ENCODE results near the gene PRF1. TPM values are rescaled to one million over a fixed set of nuclear protein-coding genes. Genes with fewer than 3 reads are reported as not detected.
"Not testable (repeated sequence)": the region's sequence is repeated elsewhere in the genome, so short reads cannot be mapped to it uniquely, and the experiment has no call there.

PRF1 gene
- total RNA-seq, 4 donors from 2014 or later = 0.18 to 2.1 (median 0.31) TPM; not detected in 1

DNA sequence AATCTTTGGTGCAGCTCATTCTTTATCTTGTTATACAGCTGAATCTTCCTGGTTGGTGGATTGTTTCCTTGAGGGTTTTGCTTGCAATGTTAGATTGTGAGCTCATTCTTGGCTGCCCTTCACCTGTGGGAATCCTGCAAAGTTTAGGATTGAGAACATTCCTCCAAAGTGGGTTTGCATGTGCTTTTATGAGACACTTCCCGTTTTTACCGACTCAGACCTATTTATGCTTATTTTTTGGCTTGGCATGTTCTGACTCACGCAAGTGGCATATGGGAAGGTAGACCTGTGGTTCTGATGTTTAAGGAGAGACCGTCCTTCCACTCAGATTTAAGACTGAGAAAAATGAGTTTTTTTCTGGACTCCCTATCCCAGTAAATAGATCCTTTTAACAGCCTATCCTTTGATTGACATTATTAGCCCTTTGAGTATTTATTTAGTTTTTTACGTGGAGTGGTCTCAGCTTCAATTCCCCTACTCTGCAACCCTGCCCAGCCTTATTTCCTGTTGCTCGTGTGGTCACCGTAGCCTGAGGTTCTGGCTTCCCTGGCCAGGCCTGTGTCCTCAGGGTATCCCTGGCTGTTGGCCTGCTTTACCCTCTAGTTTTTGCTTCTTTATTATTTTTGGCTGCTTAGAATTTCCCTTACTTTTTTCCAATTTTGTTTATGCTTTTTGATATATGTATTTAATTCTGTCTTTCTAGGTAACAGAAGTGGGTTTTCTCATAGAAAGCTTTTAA, 13.4 kb upstream of the PRF1 start:
- no peak overlapping the region for H3K27ac ChIP-seq
- ATAC-seq (no peak), DNase-seq (no peak)
- H3K4me1 ChIP-seq = no peaks in the 10 kb centered on the region
- no peaks in the 10 kb centered on the region for H3K27me3 ChIP-seq
- H3K9me3 ChIP-seq = no peaks in the 10 kb centered on the region
- TF ChIP-seq POLR2A (IDR thresholded peaks at IDR 0.05) = no peak
- TF ChIP-seq, protein P1, sequence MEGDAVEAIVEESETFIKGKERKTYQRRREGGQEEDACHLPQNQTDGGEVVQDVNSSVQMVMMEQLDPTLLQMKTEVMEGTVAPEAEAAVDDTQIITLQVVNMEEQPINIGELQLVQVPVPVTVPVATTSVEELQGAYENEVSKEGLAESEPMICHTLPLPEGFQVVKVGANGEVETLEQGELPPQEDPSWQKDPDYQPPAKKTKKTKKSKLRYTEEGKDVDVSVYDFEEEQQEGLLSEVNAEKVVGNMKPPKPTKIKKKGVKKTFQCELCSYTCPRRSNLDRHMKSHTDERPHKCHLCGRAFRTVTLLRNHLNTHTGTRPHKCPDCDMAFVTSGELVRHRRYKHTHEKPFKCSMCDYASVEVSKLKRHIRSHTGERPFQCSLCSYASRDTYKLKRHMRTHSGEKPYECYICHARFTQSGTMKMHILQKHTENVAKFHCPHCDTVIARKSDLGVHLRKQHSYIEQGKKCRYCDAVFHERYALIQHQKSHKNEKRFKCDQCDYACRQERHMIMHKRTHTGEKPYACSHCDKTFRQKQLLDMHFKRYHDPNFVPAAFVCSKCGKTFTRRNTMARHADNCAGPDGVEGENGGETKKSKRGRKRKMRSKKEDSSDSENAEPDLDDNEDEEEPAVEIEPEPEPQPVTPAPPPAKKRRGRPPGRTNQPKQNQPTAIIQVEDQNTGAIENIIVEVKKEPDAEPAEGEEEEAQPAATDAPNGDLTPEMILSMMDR (IDR thresholded peaks at IDR 0.05 in 4 of 5, conservative IDR thresholded peaks at IDR 0.05 in 1 of 5) = no peak
- intact Hi-C loops (cut with DNase I; ENCODE audit: low total_unique reads) (no loop called here), in situ Hi-C loops (cut with MboI; ENCODE audit: low sequenced_read_pairs in 4 of 4) (no loop called here)
- H3K4me3 ChIP-seq = no peak overlapping the region
- H3K36me3 ChIP-seq = no peaks in the 10 kb centered on the region

DNA sequence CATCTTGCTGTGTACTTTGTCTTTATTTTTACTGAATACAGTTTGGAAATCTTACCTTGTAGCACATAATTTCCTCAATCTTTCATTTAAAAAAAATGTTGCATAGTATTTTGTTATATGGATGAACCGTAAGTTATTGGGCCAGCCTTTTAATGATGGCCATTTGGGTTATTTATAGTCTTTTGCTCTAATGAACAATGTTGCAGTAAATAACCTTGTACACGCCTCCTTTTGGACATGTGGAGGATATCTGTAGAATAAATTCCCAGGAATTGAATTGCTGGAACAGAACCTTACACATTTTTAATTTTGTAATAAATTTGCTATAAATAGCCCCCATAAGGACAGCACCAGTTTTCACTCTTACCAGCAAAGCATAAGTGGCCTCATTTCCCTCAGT, 12.7 kb upstream of the PRF1 start:
- Histone ChIP-seq H3K4me1 (no peaks in the 10 kb centered on the region), H3K27ac (no peak overlapping the region), H3K4me3 (no peak overlapping the region), H3K9me3 (no peaks in the 10 kb centered on the region), H3K27me3 (no peaks in the 10 kb centered on the region), H3K36me3 (no peaks in the 10 kb centered on the region)
- in situ Hi-C loops (cut with MboI; ENCODE audit: low sequenced_read_pairs in 4 of 4) = no loop called here
- no peak for DNase-seq
- intact Hi-C loops (cut with DNase I; ENCODE audit: low total_unique reads) = no loop called here
- no peak for ATAC-seq
- TF ChIP-seq, protein P1 (IDR thresholded peaks at IDR 0.05 in 4 of 5, conservative IDR thresholded peaks at IDR 0.05 in 1 of 5) = no peak
- TF ChIP-seq POLR2A (IDR thresholded peaks at IDR 0.05) = no peak

DNA sequence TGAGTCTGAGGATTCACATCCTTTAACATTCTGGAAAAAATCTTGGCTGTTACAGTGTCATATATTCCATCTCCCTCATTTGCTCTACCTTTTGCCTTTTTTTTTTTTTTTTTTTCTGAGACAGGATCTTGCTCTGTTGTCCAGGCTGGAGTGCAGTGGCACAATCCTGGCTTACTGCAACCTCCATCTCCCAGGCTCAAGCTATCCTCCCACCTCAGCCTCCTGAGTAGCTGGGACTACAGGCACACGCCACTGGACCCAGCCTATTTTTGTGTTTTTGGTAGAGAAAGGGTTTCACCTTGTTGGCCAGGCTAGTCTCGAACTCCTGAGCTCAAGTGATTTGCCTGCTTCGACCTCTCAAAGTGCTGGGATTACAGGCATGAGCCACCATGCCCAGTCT, 11.8 kb upstream of the PRF1 start:
- H3K4me3 ChIP-seq; H3K9me3 ChIP-seq; H3K4me1 ChIP-seq; H3K36me3 ChIP-seq; ATAC-seq; H3K27ac ChIP-seq; intact Hi-C loops (cut with DNase I; ENCODE audit: low total_unique reads); DNase-seq; in situ Hi-C loops (cut with MboI; ENCODE audit: low sequenced_read_pairs in 4 of 4); H3K27me3 ChIP-seq: not testable (repeated sequence)

DNA sequence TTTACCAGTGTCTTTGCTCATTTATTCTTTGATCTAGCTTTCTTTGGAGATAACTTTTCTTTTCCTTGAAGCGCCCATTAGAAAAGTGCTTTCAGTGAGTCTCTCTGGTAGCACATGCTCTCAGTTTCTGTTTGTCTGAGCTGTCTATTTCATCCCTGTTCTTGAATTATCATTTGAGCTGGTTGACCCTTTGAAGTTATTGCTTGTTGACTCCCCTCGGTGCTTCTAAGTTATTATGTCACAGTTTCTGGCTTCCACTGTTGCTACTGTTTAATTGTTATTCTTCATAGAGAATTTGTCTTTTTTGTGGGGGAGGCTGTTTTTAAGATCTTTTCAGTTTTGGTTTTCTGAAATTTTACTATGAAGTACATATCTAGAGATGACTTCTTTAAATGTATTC, 11.4 kb upstream of the PRF1 start:
- H3K4me1 ChIP-seq = no peaks in the 10 kb centered on the region
- no peak overlapping the region for H3K27ac ChIP-seq
- in situ Hi-C loops (cut with MboI; ENCODE audit: low sequenced_read_pairs in 4 of 4) = no loop called here
- no peak for ATAC-seq
- no peak for DNase-seq
- H3K9me3 ChIP-seq = no peaks in the 10 kb centered on the region
- intact Hi-C loops (cut with DNase I; ENCODE audit: low total_unique reads) = no loop called here
- H3K36me3 ChIP-seq = no peaks in the 10 kb centered on the region
- TF ChIP-seq, protein P1 (IDR thresholded peaks at IDR 0.05 in 4 of 5, conservative IDR thresholded peaks at IDR 0.05 in 1 of 5) = no peak
- TF ChIP-seq POLR2A (IDR thresholded peaks at IDR 0.05) = no peak
- no peak overlapping the region for H3K4me3 ChIP-seq
- H3K27me3 ChIP-seq = no peaks in the 10 kb centered on the region

DNA sequence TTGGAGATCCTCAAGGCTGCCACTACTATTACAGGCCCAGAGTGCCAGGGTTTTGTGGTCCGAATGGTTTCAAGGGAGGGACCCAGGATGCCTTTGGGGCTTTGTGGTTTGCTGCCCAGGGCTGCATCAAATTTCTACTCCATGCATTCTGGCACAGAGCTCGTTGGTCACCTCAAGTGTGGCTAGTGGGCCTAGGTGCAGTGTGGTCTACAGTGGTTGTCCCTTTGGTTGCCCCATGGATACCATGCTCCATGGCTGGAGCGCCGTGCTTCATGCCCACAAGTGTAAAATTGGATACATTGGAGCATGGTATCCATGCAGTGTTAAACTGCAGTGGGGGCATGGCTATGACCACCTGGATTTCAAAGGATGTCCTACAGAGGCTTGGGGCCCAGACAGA, 5.4 kb upstream of the PRF1 start:
- no peak for DNase-seq
- TF ChIP-seq, protein P1 (IDR thresholded peaks at IDR 0.05 in 4 of 5, conservative IDR thresholded peaks at IDR 0.05 in 1 of 5) = no peak
- no peak for ATAC-seq
- Histone ChIP-seq H3K4me1 (no peaks in the 10 kb centered on the region), H3K27me3 (no peaks in the 10 kb centered on the region), H3K4me3 (no peak overlapping the region), H3K27ac (no peak overlapping the region), H3K36me3 (no peaks in the 10 kb centered on the region), H3K9me3 (no peaks in the 10 kb centered on the region)
- intact Hi-C loops (cut with DNase I; ENCODE audit: low total_unique reads) (no loop called here), in situ Hi-C loops (cut with MboI; ENCODE audit: low sequenced_read_pairs in 4 of 4) (no loop called here)

Data from gastrocnemius medialis (tissue), 4 donors.